ENCODE data around the gene KRT32. TPM values are rescaled to one million over a fixed set of nuclear protein-coding genes. Genes with fewer than 3 reads are reported as not detected.

The KRT32 gene
- total RNA-seq, 1 experiment from 2014 or later = 1.5 TPM

DNA sequence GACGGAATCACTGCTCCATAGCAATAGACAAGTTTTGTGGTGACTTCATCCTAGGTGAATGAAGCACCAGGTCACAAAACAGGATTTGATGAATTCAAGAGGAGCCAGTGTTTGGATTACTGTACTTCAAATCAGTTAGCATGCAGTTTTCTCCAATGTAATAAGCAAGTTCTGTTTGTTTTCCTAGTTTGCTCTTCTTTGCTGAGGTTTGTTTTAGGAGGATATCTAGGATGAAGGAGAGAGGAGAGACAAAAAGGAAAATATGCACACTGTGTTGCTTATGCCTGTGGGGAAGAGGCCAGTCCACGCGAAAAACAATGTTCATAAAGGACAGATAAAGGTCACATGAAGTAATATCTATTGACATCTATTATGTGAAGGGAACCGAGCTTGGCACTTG, 51.8 kb downstream of the KRT32 start:
- no peaks in the 10 kb centered on the region for H3F3A ChIP-seq (ENCODE audit: low read length, unreplicated experiment)
- POLR2A ChIA-PET (ENCODE audit: unreplicated experiment) = no interaction called here
- no peak overlapping the region for H3K9ac ChIP-seq (ENCODE audit: low read length)
- intact Hi-C loops (cut with micrococcal nuclease) = no loop called here
- no peak overlapping the region for H2AFZ ChIP-seq (ENCODE audit: low read length)
- no peaks in the 10 kb centered on the region for H3K27me3 ChIP-seq (ENCODE audit: low read length)
- H3K9me2 ChIP-seq (replicated peaks; ENCODE audit: low read length) = no peaks in the 10 kb centered on the region
- H3K4me3 ChIP-seq (ENCODE audit: low read length) = no peak overlapping the region
- no TSS peak for BruUV-seq (replicated peaks)
- no peak for ATAC-seq
- H3K36me3 ChIP-seq (ENCODE audit: low read depth, low read length) = no peaks in the 10 kb centered on the region
- H3K4me2 ChIP-seq (ENCODE audit: low read length) = no peak overlapping the region
- CTCF ChIA-PET = no interaction called here
- no peaks in the 10 kb centered on the region for H4K20me1 ChIP-seq (ENCODE audit: low read length)
- no peaks in the 10 kb centered on the region for H3K9me3 ChIP-seq (ENCODE audit: low read length)
- no peaks in the 10 kb centered on the region for H3K79me2 ChIP-seq (ENCODE audit: low read length)
- peaks cover 41% of the 10 kb centered on the region for H3K4me1 ChIP-seq (ENCODE audit: insufficient read depth, low read length)
- TF ChIP-seq EZH2phosphoT487 (IDR thresholded peaks at IDR 0.05; ENCODE audit: borderline replicate concordance, low read length) = no peak
- no peak for DNase-seq
- no peak overlapping the region for H3K27ac ChIP-seq (ENCODE audit: low read length)

DNA sequence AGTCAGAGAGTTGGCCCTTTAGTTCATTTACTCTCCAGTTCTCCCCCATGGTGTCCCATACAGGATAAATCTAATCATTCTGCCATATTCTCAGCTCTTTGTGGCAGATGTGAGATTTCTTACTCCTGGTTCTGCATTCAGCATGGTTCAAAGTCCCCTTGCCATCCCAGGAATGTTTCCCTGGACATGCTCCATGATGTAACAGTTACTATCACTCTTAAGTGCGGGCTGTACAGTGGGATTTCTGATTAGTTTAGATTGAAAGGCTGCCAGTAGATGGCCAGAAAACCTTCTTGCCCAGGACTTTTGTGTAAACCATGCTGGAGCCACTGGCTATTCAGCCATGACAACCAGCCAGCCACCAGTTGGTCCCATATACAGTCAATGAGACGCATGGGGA, 53.2 kb downstream of the KRT32 start:
- TF ChIP-seq EZH2phosphoT487 (IDR thresholded peaks at IDR 0.05; ENCODE audit: borderline replicate concordance, low read length) (no peak), EZH2 (IDR thresholded peaks at IDR 0.05; ENCODE audit: low read length, unreplicated experiment) (no peak)
- TF ChIP-seq, protein P1, sequence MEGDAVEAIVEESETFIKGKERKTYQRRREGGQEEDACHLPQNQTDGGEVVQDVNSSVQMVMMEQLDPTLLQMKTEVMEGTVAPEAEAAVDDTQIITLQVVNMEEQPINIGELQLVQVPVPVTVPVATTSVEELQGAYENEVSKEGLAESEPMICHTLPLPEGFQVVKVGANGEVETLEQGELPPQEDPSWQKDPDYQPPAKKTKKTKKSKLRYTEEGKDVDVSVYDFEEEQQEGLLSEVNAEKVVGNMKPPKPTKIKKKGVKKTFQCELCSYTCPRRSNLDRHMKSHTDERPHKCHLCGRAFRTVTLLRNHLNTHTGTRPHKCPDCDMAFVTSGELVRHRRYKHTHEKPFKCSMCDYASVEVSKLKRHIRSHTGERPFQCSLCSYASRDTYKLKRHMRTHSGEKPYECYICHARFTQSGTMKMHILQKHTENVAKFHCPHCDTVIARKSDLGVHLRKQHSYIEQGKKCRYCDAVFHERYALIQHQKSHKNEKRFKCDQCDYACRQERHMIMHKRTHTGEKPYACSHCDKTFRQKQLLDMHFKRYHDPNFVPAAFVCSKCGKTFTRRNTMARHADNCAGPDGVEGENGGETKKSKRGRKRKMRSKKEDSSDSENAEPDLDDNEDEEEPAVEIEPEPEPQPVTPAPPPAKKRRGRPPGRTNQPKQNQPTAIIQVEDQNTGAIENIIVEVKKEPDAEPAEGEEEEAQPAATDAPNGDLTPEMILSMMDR (conservative IDR thresholded peaks at IDR 0.05; ENCODE audit: low read depth, low read length) = no peak
- Histone ChIP-seq H3K27me3 (ENCODE audit: low read length) (no peaks in the 10 kb centered on the region), H3K27ac (ENCODE audit: low read length) (no peak overlapping the region), H3K79me2 (ENCODE audit: low read length) (no peaks in the 10 kb centered on the region), H3K36me3 (ENCODE audit: low read depth, low read length) (no peaks in the 10 kb centered on the region), H3K9me2 (replicated peaks; ENCODE audit: low read length) (no peaks in the 10 kb centered on the region), H3K4me2 (ENCODE audit: low read length) (no peak overlapping the region), H3K4me3 (ENCODE audit: low read length) (no peak overlapping the region), H4K20me1 (ENCODE audit: low read length) (no peaks in the 10 kb centered on the region), H3F3A (ENCODE audit: low read length, unreplicated experiment) (no peaks in the 10 kb centered on the region), H3K9me3 (ENCODE audit: low read length) (no peaks in the 10 kb centered on the region), H2AFZ (ENCODE audit: low read length) (no peak overlapping the region), H3K4me1 (ENCODE audit: insufficient read depth, low read length) (peaks cover 27% of the 10 kb centered on the region), H3K9ac (ENCODE audit: low read length) (no peak overlapping the region)
- ATAC-seq (no peak), DNase-seq (no peak)
- ChIA-PET POLR2A (ENCODE audit: unreplicated experiment) (no interaction called here), CTCF (no interaction called here)
- intact Hi-C loops (cut with micrococcal nuclease) = no loop called here
- BruUV-seq (replicated peaks) = no TSS peak

DNA sequence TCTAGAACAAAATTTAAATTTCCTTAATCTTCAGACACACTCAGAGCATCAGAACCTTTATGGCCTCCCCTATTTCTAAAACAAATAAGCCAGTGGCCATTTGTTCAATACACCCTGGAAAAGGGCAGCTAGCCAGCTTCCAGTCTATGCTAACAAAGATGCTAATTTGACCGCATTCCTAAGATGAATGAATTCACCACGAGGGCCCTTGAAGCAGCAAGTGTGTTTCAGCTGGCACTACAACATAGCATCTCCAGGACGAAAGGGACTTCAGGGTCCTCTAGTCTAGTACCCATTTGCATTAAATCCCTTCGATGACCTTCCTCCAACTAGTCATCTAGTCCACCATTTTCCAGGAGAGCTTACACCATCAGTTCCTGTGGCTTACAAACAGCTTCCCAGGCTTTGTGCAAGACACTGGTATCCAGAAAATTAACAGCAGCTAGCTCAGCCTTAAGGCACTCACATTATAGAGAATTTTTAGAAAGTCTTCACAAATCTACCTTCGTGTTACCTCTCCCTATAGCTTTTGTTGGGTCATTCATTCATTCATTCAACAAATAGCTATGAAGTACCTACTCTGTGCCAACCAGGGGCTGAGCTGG, 53.7 kb downstream of the KRT32 start:
- Histone ChIP-seq H3K27me3 (ENCODE audit: low read length) (no peaks in the 10 kb centered on the region), H3K36me3 (ENCODE audit: low read depth, low read length) (no peaks in the 10 kb centered on the region), H3F3A (ENCODE audit: low read length, unreplicated experiment) (no peaks in the 10 kb centered on the region), H3K9me3 (ENCODE audit: low read length) (no peaks in the 10 kb centered on the region), H3K9me2 (replicated peaks; ENCODE audit: low read length) (no peaks in the 10 kb centered on the region), H3K79me2 (ENCODE audit: low read length) (no peaks in the 10 kb centered on the region), H3K4me3 (ENCODE audit: low read length) (no peak overlapping the region), H2AFZ (ENCODE audit: low read length) (no peak overlapping the region), H4K20me1 (ENCODE audit: low read length) (no peaks in the 10 kb centered on the region), H3K4me2 (ENCODE audit: low read length) (no peak overlapping the region), H3K9ac (ENCODE audit: low read length) (no peak overlapping the region), H3K27ac (ENCODE audit: low read length) (no peak overlapping the region), H3K4me1 (ENCODE audit: insufficient read depth, low read length) (peaks cover 22% of the 10 kb centered on the region)
- intact Hi-C loops (cut with micrococcal nuclease) = no loop called here
- DNase-seq (peak; percentile 20), ATAC-seq (no peak)
- no peak for TF ChIP-seq EZH2 (IDR thresholded peaks at IDR 0.05; ENCODE audit: low read length, unreplicated experiment)
- TF ChIP-seq EZH2phosphoT487 (IDR thresholded peaks at IDR 0.05; ENCODE audit: borderline replicate concordance, low read length) = no peak
- TF ChIP-seq, protein P1 (conservative IDR thresholded peaks at IDR 0.05; ENCODE audit: low read depth, low read length) = no peak
- no TSS peak for BruUV-seq (replicated peaks)
- CTCF ChIA-PET = interaction anchor here (0.6 kb wide), 1 partner anchor 137 kb away, joined by 4 read pairs; no protein-coding TSS in a partner anchor
- POLR2A ChIA-PET (ENCODE audit: unreplicated experiment) = no interaction called here
